Thoracic aorta (tissue), 2 donors: ENCODE measurements around the gene SYNPO. TPM values are rescaled to one million over a fixed set of nuclear protein-coding genes. Genes with fewer than 3 reads are reported as not detected.

Experiments
- ATAC-seq: fragments of 150-250 bp; one replicate; pipeline ENCODE4 v1.8.0; 2017; ENCODE audit warnings: low read depth; ENCODE audit not compliant: insufficient number of reproducible peaks, low FRiP score
- DNase-seq: peaks from one replicate; pipeline ENCODE4 v3.0.0-alpha.2; 2020; ENCODE audit warnings: low spot score
- H3K27ac ChIP-seq, 2 donors: fragments of 200-600 bp; sonication (generic); 1 replicate in 1 of 2; 2 replicates in 1 of 2; pipeline ENCODE4 v1.5.1; 2016; ENCODE audit warnings: mild to moderate bottlenecking in 2 of 2, moderate library complexity in 2 of 2
- H3K27me3 ChIP-seq: fragments of 200-600 bp; sonication (generic); replicated peaks from 2 replicates; pipeline ENCODE4 v1.6.0; 2016; ENCODE audit warnings: mild to moderate bottlenecking; ENCODE audit not compliant: insufficient read depth
- H3K36me3 ChIP-seq: fragments of 200-600 bp; sonication (generic); one replicate; pipeline ENCODE4 v1.5.1; 2016
- H3K4me1 ChIP-seq, 2 donors: fragments of 200-600 bp; sonication (generic); 1 replicate in 1 of 2; 2 replicates in 1 of 2; pipeline versions ENCODE4 v1.5.1 to v1.6.0; 2016; ENCODE audit warnings: low read depth in 2 of 2, mild to moderate bottlenecking in 1 of 2; ENCODE audit not compliant: control insufficient read depth in 1 of 2
- H3K4me3 ChIP-seq: fragments of 200-600 bp; sonication (generic); 2 replicates; pipeline ENCODE4 v1.5.1; 2016; ENCODE audit warnings: mild to moderate bottlenecking
- H3K9me3 ChIP-seq: fragments of 200-600 bp; sonication (generic); 2 replicates; pipeline ENCODE4 v1.5.1; 2016
- CTCF ChIP-seq: fragments of 200-600 bp; sonication (generic); IDR thresholded peaks from one replicate; pipeline ENCODE4 v1.5.1; 2019; ENCODE audit warnings: antibody characterized with exemption
- total RNA-seq, 2 donors: library from RNA; depleted of rRNA; stranded (reverse); fragments of >200 nt; gene quantifications; one replicate each; pipeline versions ENCODE4 v1.1.0 to v1.2.3, GENCODE V29; 2016

SYNPO gene
- total RNA-seq, 2 donors from 2014 or later: 191 to 226 TPM

GRCh38 chr5:150606476-150606875 lies 34.0 kb upstream of the SYNPO start:
- Histone ChIP-seq H3K27me3 (no peaks in the 10 kb centered on the region), H3K4me1 (peaks cover 77 to 99% of the 10 kb centered on the region in 2 donors), H3K4me3 (no peak overlapping the region), H3K36me3 (no peaks in the 10 kb centered on the region), H3K9me3 (no peaks in the 10 kb centered on the region), H3K27ac (peak overlapping the region; percentile 94 to 99)
- DNase-seq (no peak), ATAC-seq (no peak)
- TF ChIP-seq CTCF: no peak

- no peak overlapping the region for H3K4me3 ChIP-seq
- no peak for ATAC-seq
- no peaks in the 10 kb centered on the region for H3K36me3 ChIP-seq
- TF ChIP-seq CTCF: no peak
- no peaks in the 10 kb centered on the region for H3K9me3 ChIP-seq
- H3K27me3 ChIP-seq: no peaks in the 10 kb centered on the region
- peaks cover 77 to 99% of the 10 kb centered on the region in 2 donors for H3K4me1 ChIP-seq
- no peak for DNase-seq
- H3K27ac ChIP-seq: peak overlapping the region; percentile 94 to 99
These were observed 33.4 kb upstream of the SYNPO start for GRCh38 chr5:150607105-150607504.

GRCh38 chr5:150607991-150608390 lies 32.5 kb upstream of the SYNPO start:
- no peaks in the 10 kb centered on the region for H3K27me3 ChIP-seq
- no peaks in the 10 kb centered on the region for H3K36me3 ChIP-seq
- H3K4me1 ChIP-seq: peaks cover 79 to 99% of the 10 kb centered on the region in 2 donors
- no peak for TF ChIP-seq CTCF
- H3K4me3 ChIP-seq: no peak overlapping the region
- no peak for DNase-seq
- H3K9me3 ChIP-seq: no peaks in the 10 kb centered on the region
- ATAC-seq: no peak
- peak overlapping the region; percentile 94 to 99 for H3K27ac ChIP-seq

DNA sequence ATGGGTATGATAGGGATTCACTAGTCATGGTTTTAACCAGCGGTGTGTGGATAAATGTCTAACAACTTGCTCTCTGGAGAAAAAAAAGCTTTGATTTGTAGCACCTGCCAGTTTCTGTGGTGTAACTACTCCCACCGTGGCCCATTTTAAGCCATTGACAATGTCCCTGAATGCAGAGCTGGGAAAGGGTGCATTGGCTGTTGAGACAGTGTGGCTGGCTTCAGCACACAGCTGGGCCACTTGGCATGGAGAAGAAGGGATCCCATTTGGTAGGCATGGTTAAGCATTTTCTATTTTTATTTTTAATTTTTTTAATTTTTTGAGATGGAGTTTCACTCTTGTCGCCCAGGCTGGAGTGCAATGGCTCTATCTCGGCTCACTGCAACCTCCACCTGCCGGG lies 31.5 kb upstream of the SYNPO start:
- DNase-seq (no peak), ATAC-seq (no peak)
- H3K4me1 ChIP-seq: peaks cover 79 to 99% of the 10 kb centered on the region in 2 donors

DNA sequence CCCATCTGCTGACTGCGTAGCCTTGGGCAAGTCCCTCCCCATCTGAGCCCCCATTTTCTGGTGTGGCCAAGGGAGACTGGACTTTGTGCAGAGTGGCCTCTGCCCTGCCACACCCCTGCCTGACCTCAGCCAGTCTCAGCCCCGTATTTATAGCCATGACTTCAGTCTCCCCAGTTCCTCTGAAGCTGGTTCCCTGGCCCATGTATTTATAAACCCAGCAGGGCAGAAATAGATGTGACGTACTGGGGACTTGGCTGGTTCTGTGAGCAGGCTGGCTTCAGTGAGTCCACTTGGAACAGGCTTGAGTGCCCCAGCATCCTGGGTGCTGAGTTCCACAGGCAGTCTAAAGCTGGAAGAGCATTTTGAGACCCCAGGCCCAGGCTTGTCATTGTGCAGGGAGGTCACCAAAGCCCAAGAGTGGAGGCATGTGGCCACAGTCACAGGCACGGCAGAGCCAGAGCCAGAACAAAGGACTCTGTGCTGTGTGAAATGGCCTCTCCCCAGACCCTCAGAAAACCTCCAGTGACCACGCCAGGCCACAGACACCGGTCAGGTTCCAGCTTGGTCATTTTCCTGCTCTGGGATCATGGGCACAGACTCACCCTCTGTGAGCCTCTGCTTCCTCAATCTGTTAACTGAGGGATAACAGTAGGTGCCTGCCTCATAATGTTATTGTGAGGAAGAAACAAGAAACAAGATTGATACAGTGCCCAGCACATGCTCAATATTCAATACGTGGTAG lies 30.4 kb upstream of the SYNPO start:
- Histone ChIP-seq H3K27ac (peak overlapping the region; percentile 96 to 99), H3K27me3 (no peaks in the 10 kb centered on the region), H3K4me1 (peaks cover 81 to 99% of the 10 kb centered on the region in 2 donors), H3K9me3 (no peaks in the 10 kb centered on the region), H3K36me3 (no peaks in the 10 kb centered on the region), H3K4me3 (no peak overlapping the region)
- DNase-seq (peak; percentile 75), ATAC-seq (peak; percentile 91)
- TF ChIP-seq CTCF: no peak

More for the DNA sequence above, 31.5 kb upstream of the SYNPO start:
- H3K4me3 ChIP-seq: no peak overlapping the region
- H3K27ac ChIP-seq: peak overlapping the region; percentile 94 to 99
- no peaks in the 10 kb centered on the region for H3K36me3 ChIP-seq
- no peaks in the 10 kb centered on the region for H3K27me3 ChIP-seq
- no peak for TF ChIP-seq CTCF
- no peaks in the 10 kb centered on the region for H3K9me3 ChIP-seq
